Heart right ventricle (tissue), 16 donors: Measurements from ENCODE around the gene ZNF784. TPM values are rescaled to one million over a fixed set of nuclear protein-coding genes. Genes with fewer than 3 reads are reported as not detected.

ENCODE experiments used
- ATAC-seq, 8 donors: fragments of 200-7000 bp; cut with Tn5 transposase; one replicate each; pipeline ENCODE4 v1.9.1; 2020; ENCODE audit warnings: mild to moderate bottlenecking in 8 of 8, moderate library complexity in 8 of 8, moderate number of reproducible peaks in 1 of 8
- DNase-seq, 2 donors: peaks; one replicate each; pipeline ENCODE4 v3.0.0-alpha.2; 2020
- H3K27ac ChIP-seq, 10 donors: fragments of 200-600 bp; sonication (generic) in 2 of 10; one replicate each; pipeline versions ENCODE4 v1.5.0 to v1.8.0; 2020 to 2022; ENCODE audit warnings: mild to moderate bottlenecking in 3 of 10
- H3K27me3 ChIP-seq, 7 donors: fragments of 200-600 bp; one replicate each; pipeline ENCODE4 v1.8.0; 2021 to 2022; ENCODE audit warnings: mild to moderate bottlenecking in 2 of 7
- H3K36me3 ChIP-seq, 9 donors: fragments of 200-600 bp; sonication (generic) in 1 of 9; one replicate each; pipeline versions ENCODE4 v1.5.0 to v1.8.0; 2020 to 2022; ENCODE audit warnings: mild to moderate bottlenecking in 2 of 9
- H3K4me1 ChIP-seq, 9 donors: fragments of 200-600 bp; sonication (generic) in 1 of 9; one replicate each; pipeline versions ENCODE4 v1.5.0 to v1.8.0; 2020 to 2022; ENCODE audit warnings: mild to moderate bottlenecking in 4 of 9
- H3K4me3 ChIP-seq, 10 donors: fragments of 200-600 bp; sonication (generic) in 2 of 10; one replicate each; pipeline versions ENCODE4 v1.5.0 to v1.8.0; 2020 to 2022; ENCODE audit warnings: mild to moderate bottlenecking in 7 of 10, moderate library complexity in 2 of 10
- H3K9me3 ChIP-seq, 11 donors: fragments of 200-600 bp in 10 of 11; sonication (generic) in 2 of 11; one replicate each; pipeline versions ENCODE4 v1.5.0 to v1.8.0; 2013 to 2022; ENCODE audit warnings: mild to moderate bottlenecking in 2 of 11, control low read depth in 1 of 11, moderate library complexity in 1 of 11
- WGBS, 2 donors: extraction: QIAGEN DNeasy Blood & Tissue Kit; methylation state at CpG; one replicate each; pipeline ENCODE4 v1.1.7; 2013; ENCODE audit warnings: inconsistent platforms in 1 of 2; 5-methylcytosine and 5-hydroxymethylcytosine counted together
- intact Hi-C, 10 donors: fragments of 100-400 bp; cut with DNase I; formaldehyde crosslinking; loops; one replicate each; pipeline versions ENCODE4 v1.11.1 to v1.14.2; 2022
- polyA plus RNA-seq, 2 donors: library from polyadenylated mRNA; stranded (reverse); fragments of 200-250 nt; gene quantifications; one replicate each; pipeline ENCODE4 v1.2.3, GENCODE V29; 2013
- total RNA-seq, 10 donors: library from RNA; stranded (reverse); fragmentation: NEBNext Ultra II Directional in 3 of 10; extraction: Animal tissue kit (Norgen Biotek cat#: 25700) in 3 of 10; gene quantifications; one replicate each; pipeline versions ENCODE4 v1.2.1 to v1.2.4, GENCODE V29; 2021 to 2023
- TF ChIP-seq, protein P1 (sequence below), 9 donors: fragments of 200-600 bp; sonication (generic) in 2 of 9; IDR thresholded peaks; one replicate each; pipeline versions ENCODE4 v1.5.0 to v1.8.0; 2021 to 2022; ENCODE audit warnings: antibody characterized with exemption in 9 of 9, mild to moderate bottlenecking in 5 of 9, moderate library complexity in 1 of 9
- donor health status: Arrhythmogenic right ventricular cardiomyopathy.
- donor health status: ischemic (EF 13 %, LVEDD 7.1; RV severe dilation, severe dysfunction).
- donor health status: healthy with polysubstance abuse.
- donor health status: DM: no; HTN: yes; CAD: no.
- donor health status: DM: no; HTN: no; CAD: no.
- donor health status: ischemic (EF 25% LVEDD 6.9; RV normal size, moderate dysfunction).
- donor health status: ischemic (EF 25% LVEDD 5.7; RV mildly dilated, moderate dysfunction).
- donor health status: healthy.
- donor health status: DM: yes; HTN: yes; CAD: no.
- donor health status: Ischemic cardiomyopathy.
- donor health status: ischemic (EF 35%, LVEDD 5.7; RV mildly dilated, moderate dysfunction).
- donor health status: nonischemic (EF 11% LVEDD 7.7; RV severe dilation, severe dysfunction).
- donor health status: DM: yes; HTN: yes; CAD: no.
- donor health status: PGD.
- donor health status: ischemic (EF 29% LVEDD 5.4; RV normal size, mild dysfunction).
- donor health status: nonischemic (EF 23%, LVEDD 6.1; RV moderate dilation, normal function).

ZNF784 gene
- total and polyA plus RNA-seq, 12 donors: 6.4 to 16.4 (median 11.8) TPM

DNA sequence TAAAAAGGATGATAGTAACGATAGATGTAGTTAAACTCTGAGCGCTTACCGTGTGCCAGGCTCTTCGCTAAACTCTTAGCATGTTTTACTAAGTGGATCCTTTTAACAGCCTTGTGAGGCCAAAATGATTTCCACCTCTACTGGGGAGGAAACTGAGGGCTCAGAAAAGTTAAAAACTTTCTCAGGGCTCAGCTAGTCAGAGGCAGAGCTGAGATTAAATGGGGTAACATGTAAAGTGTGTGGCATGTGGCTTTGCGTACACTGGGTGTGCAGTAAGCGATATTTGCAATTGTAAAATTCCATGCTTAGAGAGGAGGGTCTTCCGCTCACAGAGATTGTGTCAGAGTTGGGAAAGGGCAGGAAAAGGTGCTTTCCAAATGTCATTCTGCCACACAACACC lies 32.2 kb upstream of the ZNF784 start:
- intact Hi-C loops: loop anchor here in 1 of 10 donors (2.0 kb wide), 1 partner anchor 16 kb away; no protein-coding TSS in a partner anchor
- Histone ChIP-seq H3K9me3 (no peaks in the 10 kb centered on the region), H3K36me3 (peaks cover 0 to 36% (median 8%) of the 10 kb centered on the region in 9 donors), H3K4me1 (peaks cover 35 to 62% (median 54%) of the 10 kb centered on the region in 9 donors), H3K27ac (no peak overlapping the region), H3K4me3 (peak overlapping the region in 9 of 10 donors; percentile 78 to 99 (median 89)), H3K27me3 (no peaks in the 10 kb centered on the region)
- no peak for DNase-seq
- TF ChIP-seq, protein P1, sequence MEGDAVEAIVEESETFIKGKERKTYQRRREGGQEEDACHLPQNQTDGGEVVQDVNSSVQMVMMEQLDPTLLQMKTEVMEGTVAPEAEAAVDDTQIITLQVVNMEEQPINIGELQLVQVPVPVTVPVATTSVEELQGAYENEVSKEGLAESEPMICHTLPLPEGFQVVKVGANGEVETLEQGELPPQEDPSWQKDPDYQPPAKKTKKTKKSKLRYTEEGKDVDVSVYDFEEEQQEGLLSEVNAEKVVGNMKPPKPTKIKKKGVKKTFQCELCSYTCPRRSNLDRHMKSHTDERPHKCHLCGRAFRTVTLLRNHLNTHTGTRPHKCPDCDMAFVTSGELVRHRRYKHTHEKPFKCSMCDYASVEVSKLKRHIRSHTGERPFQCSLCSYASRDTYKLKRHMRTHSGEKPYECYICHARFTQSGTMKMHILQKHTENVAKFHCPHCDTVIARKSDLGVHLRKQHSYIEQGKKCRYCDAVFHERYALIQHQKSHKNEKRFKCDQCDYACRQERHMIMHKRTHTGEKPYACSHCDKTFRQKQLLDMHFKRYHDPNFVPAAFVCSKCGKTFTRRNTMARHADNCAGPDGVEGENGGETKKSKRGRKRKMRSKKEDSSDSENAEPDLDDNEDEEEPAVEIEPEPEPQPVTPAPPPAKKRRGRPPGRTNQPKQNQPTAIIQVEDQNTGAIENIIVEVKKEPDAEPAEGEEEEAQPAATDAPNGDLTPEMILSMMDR (IDR thresholded peaks at IDR 0.05): no peak
- 51 to 54% methylated on average over 7 of the region's 7 CpGs for WGBS, 2 donors
- ATAC-seq: no peak

DNA sequence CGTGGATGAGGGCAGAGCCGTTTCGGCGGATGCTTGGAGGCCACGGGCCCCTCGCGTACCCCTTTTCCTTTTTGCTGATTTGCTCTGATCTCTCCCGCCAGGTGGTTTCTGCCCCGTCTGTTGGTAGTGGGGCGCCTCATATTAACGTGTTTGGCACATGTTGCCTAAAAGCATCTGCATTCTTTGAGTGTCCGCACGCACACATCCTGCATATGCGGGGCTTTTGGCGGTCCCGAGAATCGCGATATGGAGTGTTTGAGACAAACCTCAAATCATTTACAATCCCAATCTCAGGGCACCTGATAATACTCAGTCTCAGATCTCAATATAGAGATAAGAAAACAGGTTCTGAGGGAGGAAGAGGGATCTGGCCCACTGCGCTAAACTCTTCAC lies 31.3 kb upstream of the ZNF784 start:
- Histone ChIP-seq H3K4me3 (peak overlapping the region; percentile 78 to 99 (median 90)), H3K36me3 (peaks cover 0 to 33% (median 8%) of the 10 kb centered on the region in 9 donors), H3K4me1 (peaks cover 35 to 61% (median 54%) of the 10 kb centered on the region in 9 donors), H3K9me3 (no peaks in the 10 kb centered on the region), H3K27ac (peak overlapping the region; percentile 95 to 100 (median 99)), H3K27me3 (no peaks in the 10 kb centered on the region)
- WGBS, 2 donors: 1 to 2% methylated on average over 19 of the region's 19 CpGs
- TF ChIP-seq, protein P1 (IDR thresholded peaks at IDR 0.05): no peak
- DNase-seq: no peak
- no peak for ATAC-seq
- intact Hi-C loops: loop anchor here in 2 of 10 donors (1.0 to 2.0 kb wide), 2 partner anchors 17 to 20 kb away; partner anchors contain the start of gene EPN1 (in 1 of the 2)

DNA sequence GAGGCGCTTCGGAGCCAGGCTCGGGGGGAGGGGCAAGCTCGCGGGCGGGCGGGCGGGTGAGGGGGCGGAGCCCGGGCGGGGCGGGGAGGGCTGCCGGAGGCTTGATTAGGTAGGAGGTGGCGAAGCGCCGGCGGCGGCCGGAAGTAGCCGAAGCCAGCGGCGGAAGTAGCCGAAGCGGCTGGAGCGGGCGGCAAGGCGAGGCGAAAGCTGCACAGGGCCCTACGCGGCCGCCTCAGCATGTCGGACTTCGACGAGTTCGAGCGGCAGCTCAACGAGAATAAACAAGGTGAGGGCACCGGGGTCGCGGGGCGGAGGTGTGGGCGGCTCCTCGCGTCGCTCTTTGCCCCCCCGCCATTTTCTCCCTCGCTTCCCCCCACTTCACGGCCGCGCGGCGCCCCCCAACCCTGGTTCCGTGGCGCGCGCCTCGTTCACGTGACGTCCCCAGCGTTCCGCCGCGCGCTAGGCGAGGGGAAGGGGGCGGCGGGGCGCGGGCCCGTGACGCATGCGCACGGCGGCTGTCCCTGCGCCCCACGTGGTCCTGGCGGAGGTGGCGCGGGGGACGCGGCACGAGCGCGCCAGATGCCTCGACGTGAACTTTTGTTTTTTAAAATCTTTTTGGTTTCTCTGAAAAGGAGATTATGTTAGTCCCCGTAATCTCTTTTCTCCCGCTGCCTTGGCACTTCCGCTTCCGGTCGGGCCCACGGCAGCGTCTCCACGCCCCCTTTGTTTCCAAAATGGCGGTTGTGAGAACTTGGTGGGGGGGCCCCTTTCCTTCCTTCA lies 30.7 kb upstream of the ZNF784 start, which contains the start of gene U2AF2:
Gene U2AF2, plus strand, starts transcription at position 168 of the 780 bp plus-strand sequence. Its CDS starts 70 bp downstream, at position 238.
- DNase-seq (peak; percentile 96 to 98), ATAC-seq (peak; percentile 10 to 69 (median 60))
- peak within 1 kb of the TSS; percentile 78 to 99 (median 90) for H3K4me3 ChIP-seq
- H3K4me1 ChIP-seq: peaks cover 35 to 57% (median 54%) of the 10 kb centered on the region in 9 donors
- no peaks in the 10 kb centered on the region for H3K27me3 ChIP-seq
- peak within 1 kb of the TSS; percentile 95 to 100 (median 99) for H3K27ac ChIP-seq
- 0% methylated on average over 93 to 95 of the region's 95 CpGs for WGBS, 2 donors
- H3K36me3 ChIP-seq: peaks cover 0 to 29% (median 6%) of the 10 kb centered on the region in 9 donors
- TF ChIP-seq, protein P1 (IDR thresholded peaks at IDR 0.05): no peak
- intact Hi-C loops: loop anchor here in 3 of 10 donors (1.0 kb wide), 1 partner anchor 20 kb away; the partner anchor contains the start of gene EPN1 (in 3 of the 3)
- no peaks in the 10 kb centered on the region for H3K9me3 ChIP-seq

DNA sequence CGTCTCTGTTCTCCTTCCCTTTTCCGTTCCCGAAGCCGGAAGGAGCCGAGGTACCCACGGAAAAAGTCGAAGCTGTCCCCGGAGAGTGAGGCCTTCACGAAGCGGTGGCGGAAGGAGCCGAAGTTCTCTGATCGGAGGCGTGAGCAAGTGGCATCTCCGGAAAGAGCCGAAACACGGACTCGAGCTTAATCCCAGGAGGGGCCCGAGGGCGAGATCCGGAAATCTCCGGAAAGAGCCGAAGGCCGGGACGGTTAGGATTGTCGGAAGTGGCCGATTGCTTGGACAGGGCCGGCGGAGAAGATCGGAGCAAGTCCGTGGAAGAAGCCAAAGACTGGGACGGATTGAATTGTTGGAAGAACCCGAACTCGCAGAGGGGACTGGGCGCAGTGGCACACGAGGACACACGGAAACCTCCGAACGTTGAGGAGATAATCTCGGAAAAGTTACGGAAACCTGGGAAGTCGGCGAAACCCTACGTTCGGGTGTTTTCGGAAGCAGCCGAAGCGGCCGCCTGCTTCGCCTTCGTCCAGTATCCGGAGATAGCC lies 30.0 kb upstream of the ZNF784 start:
- WGBS, 2 donors: 0% methylated on average over 52 of the region's 52 CpGs
- intact Hi-C loops: loop anchor here in 2 of 10 donors (1.0 kb wide), 1 partner anchor 21 kb away; the partner anchor contains the start of gene EPN1 (in 2 of the 2)
- Histone ChIP-seq H3K27ac (peak overlapping the region; percentile 95 to 100 (median 99)), H3K4me3 (peak overlapping the region; percentile 78 to 99 (median 90)), H3K27me3 (no peaks in the 10 kb centered on the region), H3K4me1 (peaks cover 33 to 54% (median 48%) of the 10 kb centered on the region in 9 donors), H3K9me3 (no peaks in the 10 kb centered on the region), H3K36me3 (peaks cover 0 to 22% (median 0%) of the 10 kb centered on the region in 9 donors)
- ATAC-seq (peak; percentile 77 to 89 (median 82)), DNase-seq (peak; percentile 98 to 100)
- TF ChIP-seq, protein P1 (IDR thresholded peaks at IDR 0.05): no peak
